Endometrial microvascular endothelial cells (primary cell): ENCODE data around the gene PARD3. TPM values are rescaled to one million over a fixed set of nuclear protein-coding genes. Genes with fewer than 3 reads are reported as not detected.

Source experiments
- in situ Hi-C: cut with HindIII; loops from 2 replicates; pipeline ENCODE4 v1.10.0; 2017; ENCODE audit warnings: low sequenced_read_pairs, low pct_unique_long_range_greater_than_20kb; ENCODE audit errors: inconsistent ontology term
- total RNA-seq: library from RNA; depleted of rRNA; stranded (reverse); fragments of >200 nt; gene quantifications from one replicate; pipeline ENCODE4 v1.2.3, GENCODE V29; 2015; ENCODE audit errors: inconsistent ontology term

PARD3 gene
- total RNA-seq, 1 donor from 2014 or later, result 21.5 TPM

DNA sequence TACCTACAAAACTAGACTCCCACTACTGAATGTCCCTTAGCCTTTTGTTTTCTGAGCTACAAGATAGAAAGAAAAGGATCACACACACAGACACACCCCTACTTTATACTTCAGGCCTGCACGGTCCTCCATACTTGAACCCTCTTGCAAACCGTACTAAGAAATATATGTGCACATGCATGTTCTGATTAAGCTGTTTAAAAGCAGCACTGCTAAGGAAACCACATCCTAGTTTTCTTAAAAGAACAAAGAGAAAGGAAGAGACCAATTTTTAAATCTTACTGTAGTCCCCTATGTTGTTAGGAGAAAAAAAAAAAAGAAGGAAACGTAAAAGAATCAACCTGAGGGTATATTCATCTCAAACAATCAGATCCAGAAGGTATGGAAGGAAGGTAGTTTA is 501.2 kb downstream of the PARD3 start:
- in situ Hi-C loops, result no loop called here

DNA sequence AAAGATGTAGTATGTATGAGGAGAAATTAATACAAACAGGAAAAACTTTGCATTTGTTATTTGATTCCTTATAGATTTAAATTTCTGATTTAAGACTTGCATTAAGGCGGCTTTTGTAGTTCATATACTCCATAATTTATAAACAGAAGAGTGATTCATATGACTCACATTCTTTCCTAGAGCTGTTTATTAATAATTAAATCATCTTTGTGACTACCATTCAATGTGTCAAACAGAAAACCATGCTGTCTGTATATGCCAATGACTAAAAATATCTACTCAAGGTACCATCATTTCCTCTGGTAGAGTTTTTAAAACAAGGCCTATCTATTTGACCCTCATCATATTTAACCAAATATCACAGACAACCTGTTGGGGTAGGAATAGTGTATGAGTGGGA is 501.7 kb downstream of the PARD3 start:
- in situ Hi-C loops, result no loop called here

DNA sequence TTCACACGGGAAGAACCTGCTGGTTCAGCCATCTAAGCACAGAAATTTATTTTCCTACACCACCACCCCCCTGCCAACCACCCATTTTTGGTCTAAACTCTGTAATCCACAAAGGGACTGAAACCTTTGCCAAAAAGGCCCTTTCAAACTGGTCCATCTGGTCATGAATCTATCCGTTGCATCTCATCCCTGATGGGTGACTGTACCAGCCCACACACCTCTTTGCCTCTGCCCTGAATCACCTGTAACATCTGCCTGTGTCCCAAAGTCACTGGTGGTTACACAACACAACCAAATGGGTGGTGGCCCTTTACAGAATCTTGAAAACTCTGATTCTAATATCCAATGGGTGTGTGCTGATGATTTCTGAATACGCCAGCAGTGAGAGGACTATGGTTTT is 503.4 kb downstream of the PARD3 start:
- in situ Hi-C loops, result no loop called here

DNA sequence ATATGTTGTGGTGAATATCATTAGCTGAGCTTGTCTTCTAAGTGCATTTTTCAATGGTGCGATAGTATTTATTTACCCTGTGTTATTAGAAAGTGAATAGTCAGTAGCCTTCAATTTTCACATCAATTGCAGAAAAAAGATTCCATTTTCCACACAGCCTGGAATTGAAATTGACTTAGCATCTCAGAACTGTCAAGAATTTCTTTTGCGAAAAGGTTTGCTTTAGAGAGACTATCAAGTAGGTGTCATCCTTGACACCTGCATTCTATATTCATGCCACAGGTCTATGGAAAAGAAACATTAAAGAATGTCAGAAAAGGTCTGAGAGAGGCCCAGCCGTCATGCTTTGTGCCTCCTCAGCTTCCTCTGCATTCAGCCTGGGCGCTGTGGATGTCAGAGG is 504.9 kb downstream of the PARD3 start:
- in situ Hi-C loops, result no loop called here

DNA sequence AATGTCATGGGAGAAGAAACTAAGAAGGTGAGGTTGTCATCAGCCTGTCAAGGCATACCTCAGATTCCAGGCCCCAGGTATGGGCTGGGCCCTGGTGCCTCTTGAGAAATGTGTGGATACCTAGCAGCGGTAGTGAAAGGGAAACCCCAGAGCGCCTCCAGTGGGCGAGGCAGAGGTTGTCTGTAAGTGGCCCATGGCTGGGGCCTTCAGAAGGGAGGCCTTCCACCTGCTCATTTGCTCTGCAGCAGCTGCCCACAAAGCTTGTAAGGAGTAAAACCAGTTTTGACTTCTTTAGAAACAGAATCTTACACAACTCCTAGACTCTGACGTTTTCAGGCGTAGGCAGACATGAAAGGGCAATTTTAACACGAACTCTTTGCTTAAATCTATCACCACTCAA is 509.9 kb downstream of the PARD3 start:
- in situ Hi-C loops, result no loop called here

DNA sequence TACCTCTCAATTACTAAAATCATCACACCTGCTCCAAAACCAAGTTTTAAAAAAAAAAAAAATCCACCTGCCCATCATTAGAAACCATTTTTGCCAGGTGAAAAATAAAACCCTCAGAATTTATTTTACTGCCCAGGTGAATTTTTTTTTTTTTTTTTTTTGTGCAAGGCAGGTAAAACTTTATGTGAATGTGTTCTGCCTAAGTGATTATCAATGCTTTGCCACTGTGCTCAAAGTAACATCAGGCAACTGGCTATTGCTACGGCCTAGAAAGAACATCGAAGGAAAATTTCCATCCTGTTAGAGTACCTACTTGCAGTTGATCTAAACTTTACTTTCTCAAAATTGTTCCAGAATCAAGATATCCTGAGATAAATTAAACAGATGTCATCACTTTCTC is 512.1 kb downstream of the PARD3 start:
- in situ Hi-C loops, result no loop called here

DNA sequence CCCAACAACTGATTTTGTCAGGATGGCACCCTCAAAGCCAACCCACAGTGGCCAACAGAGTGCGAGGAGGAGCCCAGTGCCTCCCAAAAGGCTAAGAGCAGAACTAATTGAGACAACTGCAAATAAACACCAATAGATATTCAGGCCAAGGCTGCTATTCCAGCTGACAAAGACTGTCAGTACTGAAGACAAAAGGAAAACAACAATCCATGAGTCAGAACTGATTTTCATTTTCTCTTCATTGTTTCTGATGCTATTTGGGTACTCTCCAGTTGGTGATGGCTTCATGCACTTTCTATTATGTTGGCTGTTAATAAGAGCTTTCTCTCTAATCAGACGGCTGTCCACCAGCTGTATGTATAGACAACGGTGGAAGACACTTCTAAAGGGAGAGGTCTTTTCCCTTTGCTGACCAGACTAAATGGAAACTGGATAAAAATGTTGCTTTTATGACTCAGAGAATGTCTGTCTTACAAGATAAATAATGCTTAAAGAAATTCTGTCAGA is 515.9 kb downstream of the PARD3 start:
- in situ Hi-C loops, result no loop called here

DNA sequence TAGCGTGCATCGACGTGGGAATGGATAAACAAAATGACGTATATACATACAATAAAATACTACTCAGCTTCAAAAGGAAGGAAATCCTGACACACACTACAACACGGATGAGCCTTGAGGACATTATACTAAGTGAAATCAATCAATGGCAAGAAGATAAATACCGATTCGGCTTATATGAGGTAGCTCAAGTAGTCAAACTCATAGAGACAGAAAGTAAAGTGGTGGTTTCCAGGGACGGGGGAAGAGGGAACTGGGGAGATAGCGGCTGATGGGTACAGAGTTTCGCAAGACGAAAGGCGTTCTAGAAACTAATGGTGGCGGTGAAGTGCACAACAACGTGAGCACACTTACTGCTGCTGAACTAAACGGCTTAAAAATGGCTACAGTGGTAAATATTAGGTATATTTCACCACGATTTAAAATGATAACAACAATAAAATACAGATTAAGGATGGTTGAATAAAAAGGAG is 516.7 kb downstream of the PARD3 start:
- in situ Hi-C loops, result no loop called here

DNA sequence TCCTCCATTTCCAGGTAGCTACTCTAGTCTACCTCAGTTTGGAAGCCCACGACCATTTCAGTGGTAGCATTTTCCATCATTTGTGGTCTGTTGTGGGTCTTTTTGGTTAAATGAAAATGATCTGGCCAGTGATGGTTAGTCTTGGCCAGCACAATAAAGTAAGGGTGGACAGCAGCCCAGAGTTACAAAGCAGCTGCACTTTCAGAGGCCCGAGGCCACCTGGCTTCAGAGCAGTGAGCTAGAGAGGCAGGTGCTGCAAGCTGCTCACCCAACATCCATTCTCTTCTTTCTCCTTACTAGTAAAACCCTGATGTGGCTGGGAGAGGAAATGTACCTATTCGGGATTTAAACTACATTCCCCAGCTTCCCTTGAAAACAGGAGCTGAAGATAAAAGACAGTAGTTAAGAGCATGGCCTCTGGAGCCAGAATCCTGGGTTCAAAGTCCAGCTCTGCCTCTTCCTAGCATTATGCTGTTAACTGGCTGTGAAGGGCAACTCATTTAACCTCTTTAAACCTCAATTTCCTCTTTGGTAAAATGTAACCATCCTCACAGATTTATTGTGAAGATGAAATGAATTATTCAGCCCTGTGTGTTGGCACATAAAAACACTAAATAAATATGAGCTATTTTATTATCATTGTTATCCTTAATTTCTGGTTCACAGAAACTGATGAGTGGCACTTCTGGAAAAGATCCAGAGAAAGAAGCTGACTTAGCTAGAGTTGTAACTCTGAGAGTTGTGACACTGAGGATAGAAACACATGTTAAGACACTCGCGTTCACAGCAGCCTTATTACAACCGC is 517.4 kb downstream of the PARD3 start:
- in situ Hi-C loops, result no loop called here

DNA sequence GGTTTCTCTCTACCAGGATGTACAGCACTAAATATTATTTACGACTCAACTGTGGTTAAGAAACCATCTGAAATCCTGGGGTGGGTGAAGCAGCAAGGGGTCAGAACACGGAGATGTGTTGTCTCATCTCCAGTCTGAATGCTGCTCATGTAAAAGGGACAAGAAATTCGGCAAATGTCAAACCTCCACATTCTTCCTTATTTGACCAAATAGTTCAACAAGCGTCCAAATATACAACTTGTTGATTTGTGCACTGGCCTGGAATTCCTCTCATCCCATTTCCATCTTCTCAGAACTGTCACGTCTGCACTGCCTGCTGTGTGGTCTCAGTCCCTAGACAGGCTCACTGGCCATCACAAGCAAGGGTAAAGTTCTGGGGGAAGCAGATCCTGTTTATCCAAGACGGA is 520.0 kb downstream of the PARD3 start:
- in situ Hi-C loops, result no loop called here

DNA sequence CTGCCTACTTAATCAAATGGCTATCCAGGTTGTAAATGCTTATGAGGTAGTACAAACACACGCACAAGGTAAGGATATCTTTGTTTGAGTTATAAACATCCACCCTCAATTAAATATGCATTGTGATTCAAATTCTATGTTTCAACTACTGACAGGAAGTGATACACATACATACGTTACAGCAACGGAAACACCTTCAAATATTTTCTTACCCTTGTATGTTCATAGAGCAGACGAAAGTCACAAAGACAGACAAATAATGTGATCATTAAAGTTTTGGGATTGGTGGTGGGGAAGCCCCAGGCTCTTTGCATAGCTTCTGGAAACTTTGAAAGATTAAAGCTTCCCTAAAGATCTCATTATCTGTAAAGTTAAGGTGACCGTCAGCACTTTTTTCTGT is 521.0 kb downstream of the PARD3 start:
- in situ Hi-C loops, result no loop called here

DNA sequence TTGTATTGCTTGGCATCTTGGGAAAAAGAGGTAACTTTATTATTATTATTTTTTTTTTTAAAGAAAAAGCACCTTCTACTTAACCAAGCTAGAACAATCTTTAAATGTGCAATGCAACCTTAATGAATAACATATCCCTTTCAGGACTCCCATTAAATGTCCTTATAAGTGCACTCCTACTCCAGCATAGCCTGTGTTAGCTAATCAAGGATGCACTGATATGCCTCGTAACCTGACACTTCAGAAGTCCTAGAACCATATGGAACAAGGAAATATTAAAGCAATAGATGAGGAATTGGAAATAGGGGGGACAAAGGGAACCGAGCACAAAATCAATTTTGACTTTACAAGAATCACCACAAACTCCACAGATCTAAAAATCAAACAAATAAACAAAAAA is 522.4 kb downstream of the PARD3 start:
- in situ Hi-C loops, result no loop called here

DNA sequence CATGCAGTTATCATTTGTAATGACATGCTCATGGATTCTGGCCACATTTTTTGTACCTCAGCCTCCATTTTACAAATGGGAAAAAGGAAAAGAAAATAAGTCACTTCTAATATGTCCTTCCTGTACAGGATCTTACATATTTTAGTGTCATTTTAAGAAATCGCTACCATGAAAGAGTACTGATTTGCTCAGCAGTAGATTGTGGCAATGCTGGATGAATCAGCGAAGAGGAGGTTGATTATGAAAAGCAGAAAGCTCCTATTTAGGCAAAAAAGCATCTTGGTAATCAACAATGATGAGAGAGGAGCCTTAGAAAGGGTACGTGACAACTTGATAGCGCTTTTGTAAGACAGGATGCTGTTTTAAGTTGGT is 522.9 kb downstream of the PARD3 start:
- in situ Hi-C loops, result no loop called here

DNA sequence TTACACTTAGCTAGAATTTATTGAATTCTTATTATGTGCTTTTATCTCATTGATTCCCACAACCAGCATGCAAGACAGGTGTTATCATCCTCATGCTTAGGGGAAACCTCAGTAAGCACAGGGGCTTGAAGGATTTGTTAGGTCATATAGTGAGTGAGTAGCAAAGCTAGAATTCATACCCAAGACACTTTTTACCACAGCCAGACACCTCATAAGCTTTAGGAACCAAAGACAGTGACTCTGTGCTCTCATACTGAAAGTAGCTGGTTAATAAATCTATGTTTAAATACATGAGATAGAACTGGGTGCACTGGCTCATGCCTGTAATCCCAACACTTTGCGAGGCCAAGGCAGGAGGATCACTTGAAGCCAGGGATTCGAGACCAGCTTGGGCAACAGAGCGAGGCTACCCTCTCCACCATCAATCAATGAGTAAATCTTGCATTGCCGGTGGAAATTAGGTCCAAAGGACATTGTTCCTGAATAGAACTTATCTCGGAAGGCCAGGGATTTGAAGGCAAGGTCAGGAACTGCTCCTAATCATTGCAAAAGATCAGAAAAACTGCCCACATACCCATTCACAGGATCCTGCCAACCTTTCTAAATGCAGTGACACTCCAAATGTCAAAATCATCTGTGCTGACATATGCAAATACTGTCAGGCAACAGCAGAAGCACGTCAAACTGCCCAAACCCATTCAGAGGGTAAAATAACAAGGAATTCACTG is 523.5 kb downstream of the PARD3 start:
- in situ Hi-C loops, result no loop called here

DNA sequence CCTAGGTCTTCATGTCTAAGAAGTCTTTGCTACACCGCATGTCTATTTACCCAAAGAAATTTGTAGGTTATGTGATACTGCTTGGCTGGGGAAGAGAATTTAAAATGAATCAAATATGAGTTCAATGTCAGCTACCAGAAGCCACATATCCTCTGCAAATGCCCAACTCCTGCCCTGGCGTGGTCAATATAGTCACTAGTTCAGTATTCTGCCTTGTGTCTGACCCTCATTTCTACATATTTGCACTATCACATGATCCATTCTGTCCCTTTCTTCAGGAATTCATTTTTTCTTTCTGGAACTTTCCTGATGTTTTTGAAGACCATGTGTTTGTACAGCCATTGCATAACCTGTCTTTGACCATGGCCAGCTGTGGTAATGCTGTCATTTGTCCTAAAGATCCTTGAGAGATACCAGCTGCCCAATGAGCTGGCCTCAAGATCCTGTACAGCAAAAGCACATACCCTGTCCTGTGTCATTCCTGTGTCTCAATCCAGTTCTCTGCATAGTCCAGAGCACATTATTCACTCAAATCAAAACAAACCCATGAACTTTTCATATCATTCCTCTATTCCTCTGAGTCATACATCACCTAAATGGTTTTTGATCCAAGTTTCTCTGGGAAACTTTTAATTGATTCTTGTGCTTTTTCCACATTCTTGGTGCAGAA is 524.5 kb downstream of the PARD3 start:
- in situ Hi-C loops, result no loop called here

DNA sequence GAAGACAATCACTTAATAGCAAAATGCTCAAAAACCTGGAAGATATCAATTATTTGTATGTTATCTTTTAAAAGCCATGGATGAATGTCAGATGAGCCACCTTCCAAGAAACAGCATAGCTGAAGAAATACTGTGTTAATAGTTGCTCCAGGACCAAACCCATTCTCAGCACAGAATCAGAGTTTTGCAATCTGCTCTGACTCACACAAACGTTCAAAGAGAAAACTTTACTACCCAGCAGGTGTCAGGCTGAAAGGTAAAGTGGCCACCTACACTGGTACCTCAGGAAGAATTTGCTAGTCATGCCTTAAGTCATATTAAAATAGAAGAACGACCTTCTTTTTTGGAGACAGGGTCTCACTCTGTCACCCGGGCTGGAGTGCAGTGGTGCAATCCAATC is 526.5 kb downstream of the PARD3 start:
- in situ Hi-C loops, result no loop called here

DNA sequence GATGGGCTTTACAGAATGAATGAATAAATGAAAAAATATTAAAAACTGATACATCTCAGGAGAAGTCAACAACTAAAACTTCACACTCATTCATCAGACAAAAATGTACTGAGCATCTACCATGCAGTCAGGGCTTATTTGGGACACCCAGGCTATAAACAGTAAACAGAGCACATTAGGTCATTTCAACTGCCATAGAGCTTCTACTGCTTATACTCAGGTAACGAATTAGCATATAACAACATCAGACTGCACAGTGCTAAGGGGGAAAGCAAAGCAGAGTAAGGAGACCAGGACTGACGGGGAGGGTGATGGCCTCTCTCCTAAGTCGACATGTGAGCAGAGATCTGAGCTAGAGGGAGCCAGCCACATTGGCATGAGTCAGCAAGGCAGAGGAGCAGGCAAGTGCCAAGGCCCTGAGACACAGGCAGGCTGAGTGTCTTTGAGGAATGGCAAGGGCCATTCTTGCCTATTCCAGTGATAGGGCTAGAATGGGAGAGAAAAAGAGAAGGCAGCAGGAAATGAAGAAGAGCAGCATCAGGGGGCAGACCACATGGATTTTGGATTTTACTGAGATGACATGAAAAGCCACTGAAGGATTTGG is 528.9 kb downstream of the PARD3 start:
- in situ Hi-C loops, result no loop called here

DNA sequence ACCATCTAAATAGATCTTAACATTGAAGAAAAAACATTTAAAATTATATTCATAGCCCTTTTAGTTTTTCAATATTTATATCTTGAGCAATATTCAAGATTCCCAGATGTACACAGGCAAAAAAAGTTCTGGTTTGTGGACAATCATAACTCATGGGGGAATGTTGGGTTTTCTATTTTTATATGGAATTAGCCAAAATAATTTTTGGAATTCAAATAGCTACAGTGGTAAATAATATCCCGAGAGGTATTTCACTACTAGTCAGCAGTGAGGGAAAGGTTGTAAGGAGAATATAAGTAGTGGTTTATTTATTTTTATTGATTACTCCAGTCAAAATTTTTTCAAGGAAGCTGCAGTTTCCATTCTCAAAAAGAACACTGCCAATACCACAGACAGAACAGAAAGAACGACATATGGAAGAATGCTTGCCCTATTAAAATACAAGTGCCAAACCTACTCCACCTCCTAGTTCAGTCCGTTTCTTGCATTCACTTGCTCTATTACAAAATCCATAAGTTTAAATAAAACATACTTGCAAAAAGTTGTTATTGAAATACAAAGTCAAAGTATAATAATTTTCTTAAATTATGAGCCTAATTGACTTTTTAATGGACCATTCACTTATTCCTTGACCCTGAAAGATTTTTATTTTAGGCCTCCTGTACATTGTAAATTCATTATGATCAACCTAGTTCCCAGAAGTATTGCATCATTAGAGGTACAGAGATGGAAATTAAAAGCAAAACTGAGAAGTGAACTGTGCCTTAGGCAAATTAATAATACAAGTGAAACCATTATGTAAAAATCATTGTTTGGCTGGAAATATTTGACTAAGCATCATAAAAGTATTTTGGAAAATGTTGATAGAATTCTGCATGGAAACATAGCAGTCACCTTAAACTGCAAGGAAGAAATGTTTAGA is 533.2 kb downstream of the PARD3 start:
- in situ Hi-C loops, result no loop called here
